ENCODE measurements around the gene SYMPK.
A peak's percentile ranks its signal among the peaks of the same experiment; 100 is the strongest.

The SYMPK gene

DNA sequence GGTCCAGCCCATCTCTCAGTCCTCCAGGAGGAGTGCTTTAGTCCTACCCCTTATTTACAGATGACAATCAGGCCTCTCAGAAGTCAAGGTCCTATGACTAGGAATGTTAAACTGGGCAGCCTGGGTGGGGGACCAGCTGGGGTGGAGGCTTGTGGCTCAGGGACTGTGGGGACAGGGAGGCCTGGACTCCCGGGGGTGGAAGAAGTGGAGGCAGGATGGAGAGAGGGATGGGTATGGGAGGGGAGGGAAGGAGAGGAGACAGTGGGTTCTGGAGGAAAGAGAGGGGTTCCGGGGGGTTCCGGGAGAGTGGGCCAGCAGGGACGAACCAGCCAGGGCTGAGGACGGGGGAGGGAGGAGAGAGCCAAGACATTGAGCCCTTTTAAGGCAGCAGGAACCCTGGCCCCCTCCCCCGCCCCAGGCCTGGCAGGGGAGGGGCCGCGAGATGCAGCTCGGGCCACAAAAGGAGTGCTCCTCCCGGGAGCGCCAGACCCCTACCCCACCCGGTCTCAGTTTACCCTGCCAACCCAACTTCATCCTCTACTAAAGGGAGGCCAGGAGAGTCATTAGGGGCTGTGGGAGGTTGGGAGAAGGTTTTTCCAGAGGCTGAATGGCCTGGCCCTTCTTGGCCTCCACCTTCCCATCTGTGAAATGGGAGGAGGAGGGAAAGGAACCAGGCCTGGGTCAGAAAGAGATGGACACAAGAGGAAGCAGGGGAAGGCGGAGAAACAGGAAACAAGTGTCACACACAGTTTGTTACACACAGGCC is 82.3 kb downstream of the SYMPK start:
- Mint-ChIP-seq H3K27ac (no peak overlapping the region), H3K4me3 (no peak overlapping the region), H3K36me3 (peaks cover 30% of the 10 kb centered on the region), H3K27me3 (peaks cover 34% of the 10 kb centered on the region), H3K9me3 (no peaks in the 10 kb centered on the region), H3K4me1 (peaks cover 28% of the 10 kb centered on the region)
- ATAC-seq = no peak

DNA sequence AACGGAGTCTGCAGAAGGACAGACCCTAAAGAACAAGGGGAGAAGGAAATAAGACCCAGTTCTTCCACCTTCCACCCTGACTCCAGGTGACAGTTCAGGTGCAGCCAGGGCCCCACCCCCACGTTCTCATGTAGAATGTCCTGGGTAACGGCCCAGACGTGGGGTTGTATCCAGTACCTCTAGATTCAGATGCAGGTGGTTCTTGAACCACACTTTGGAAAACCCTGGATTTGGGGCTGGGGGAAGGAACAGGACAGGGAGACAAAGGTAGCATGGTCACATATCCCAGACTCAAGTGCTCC is 82.8 kb downstream of the SYMPK start:
- Mint-ChIP-seq H3K27me3 (peaks cover 34% of the 10 kb centered on the region), H3K27ac (no peak overlapping the region), H3K4me3 (no peak overlapping the region), H3K36me3 (peaks cover 25% of the 10 kb centered on the region), H3K4me1 (peaks cover 28% of the 10 kb centered on the region), H3K9me3 (no peaks in the 10 kb centered on the region)
- ATAC-seq = no peak

DNA sequence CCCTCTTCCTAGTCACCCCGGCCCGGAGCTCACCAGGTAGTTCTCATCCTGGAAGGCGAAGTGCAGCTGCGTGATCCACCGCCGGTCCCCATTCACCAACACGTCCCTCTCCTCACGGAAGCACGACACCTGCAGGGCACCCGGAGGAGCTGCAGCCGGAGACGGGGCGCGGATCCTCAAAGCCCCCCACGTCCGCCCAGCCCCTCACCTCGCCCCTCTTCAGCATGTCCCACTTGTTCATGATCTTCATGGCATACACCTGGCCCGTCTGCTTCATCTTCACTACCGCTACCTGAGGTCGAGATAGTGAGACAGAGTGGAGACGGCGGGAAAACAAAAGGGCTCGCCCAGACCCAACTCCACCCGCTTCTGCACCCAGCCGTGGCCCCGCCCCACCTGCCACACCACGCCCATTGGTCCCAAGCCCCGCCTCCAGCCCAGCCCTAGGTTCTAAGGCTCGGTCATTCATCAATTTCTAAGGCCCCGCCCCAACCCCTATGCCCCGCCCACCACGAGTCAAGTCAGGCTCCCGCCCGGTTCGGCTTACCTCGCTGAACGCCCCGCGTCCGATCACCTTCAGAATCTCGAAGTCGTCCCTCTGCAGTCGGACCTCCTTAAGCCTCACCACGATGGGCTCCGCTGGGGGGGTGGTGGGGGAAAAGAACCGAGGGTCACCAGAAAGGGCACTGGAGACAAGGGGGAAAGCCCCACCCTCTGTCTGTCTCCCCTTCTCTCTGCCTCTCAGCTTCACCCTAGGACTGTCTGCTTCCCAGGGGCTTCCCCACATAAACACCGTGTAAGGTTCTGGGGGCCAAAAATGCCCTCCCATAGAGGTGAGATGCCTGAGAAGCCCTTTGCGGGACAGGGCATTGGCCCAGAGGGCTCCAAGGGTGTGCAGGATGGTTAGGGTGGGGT is 83.5 kb downstream of the SYMPK start:
- Mint-ChIP-seq H3K27ac (peak overlapping the region; percentile 23), H3K36me3 (peaks cover 25% of the 10 kb centered on the region), H3K27me3 (peaks cover 34% of the 10 kb centered on the region)

DNA sequence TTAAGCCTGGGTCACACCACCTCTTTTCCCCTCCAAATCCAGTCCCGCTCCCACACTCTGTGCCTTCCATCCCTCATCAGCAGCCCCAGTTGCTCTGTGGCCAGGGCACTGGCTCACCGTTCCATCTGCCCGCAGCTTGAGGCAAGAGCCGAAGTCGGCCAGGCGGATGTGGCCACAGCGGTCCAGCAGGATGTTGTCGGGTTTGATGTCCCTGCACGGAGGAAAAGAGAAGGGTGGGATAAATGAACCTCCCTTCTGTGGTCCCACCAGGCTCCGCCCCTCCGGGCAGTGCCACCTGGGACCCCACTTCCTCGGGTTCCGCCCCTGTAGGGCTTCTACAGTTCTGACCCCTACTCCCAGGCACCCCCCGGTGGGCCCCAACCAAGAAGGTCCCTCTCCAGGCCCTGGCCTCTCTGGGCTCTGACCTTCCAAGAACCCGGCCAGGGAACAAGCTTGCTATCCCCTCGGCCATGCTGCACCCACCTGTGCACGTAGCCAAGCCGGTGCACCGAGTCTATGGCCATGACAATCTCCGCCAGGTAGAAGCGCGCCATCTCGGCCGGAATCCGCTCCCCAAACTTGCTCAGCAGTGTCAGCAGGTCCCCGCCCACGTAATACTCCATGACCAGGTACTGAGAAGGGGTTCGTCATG is 84.8 kb downstream of the SYMPK start:
- H3K4me3 Mint-ChIP-seq = peak overlapping the region; percentile 31
- H3K36me3 Mint-ChIP-seq = peaks cover 18% of the 10 kb centered on the region
- no peaks in the 10 kb centered on the region for H3K9me3 Mint-ChIP-seq
- H3K27me3 Mint-ChIP-seq = peaks cover 34% of the 10 kb centered on the region
- ATAC-seq = no peak
- H3K4me1 Mint-ChIP-seq = peaks cover 28% of the 10 kb centered on the region
- no peak overlapping the region for H3K27ac Mint-ChIP-seq

More for the DNA sequence above, 83.5 kb downstream of the SYMPK start:
- Mint-ChIP-seq H3K4me3 (peak overlapping the region; percentile 56), H3K9me3 (no peaks in the 10 kb centered on the region), H3K4me1 (peaks cover 28% of the 10 kb centered on the region)
- ATAC-seq = peak; percentile 91

DNA sequence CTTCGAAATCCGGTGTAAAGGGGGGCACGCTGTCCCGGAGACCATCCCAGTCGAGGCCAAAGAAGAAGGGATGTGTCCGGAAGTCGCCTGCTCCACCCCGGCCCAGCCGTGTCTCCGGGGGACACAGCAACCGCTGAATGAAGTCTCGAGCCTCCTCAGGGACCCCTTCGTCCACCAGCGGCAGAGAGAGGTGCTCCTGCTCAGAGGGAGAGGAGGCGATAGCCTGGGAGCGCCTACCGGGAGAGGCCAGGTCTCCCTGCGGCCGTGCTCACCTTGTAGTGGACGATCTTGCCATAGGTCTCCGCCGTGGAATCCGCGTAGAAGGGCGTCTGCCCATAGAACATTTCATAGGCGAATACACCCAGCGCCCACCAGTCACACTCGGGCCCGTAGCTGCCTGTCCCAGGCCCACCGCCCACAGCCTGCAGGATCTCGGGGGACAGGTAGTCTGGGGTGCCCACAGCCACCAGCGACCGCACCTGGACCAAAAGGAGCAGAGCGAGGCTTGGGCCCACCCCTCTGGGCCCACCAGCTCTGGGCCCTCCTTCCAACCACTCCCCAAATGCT is 85.5 kb downstream of the SYMPK start:
- peaks cover 30% of the 10 kb centered on the region for H3K4me1 Mint-ChIP-seq
- peaks cover 34% of the 10 kb centered on the region for H3K27me3 Mint-ChIP-seq
- ATAC-seq = no peak
- peaks cover 18% of the 10 kb centered on the region for H3K36me3 Mint-ChIP-seq
- H3K27ac Mint-ChIP-seq = no peak overlapping the region
- H3K4me3 Mint-ChIP-seq = no peak overlapping the region
- no peaks in the 10 kb centered on the region for H3K9me3 Mint-ChIP-seq

DNA sequence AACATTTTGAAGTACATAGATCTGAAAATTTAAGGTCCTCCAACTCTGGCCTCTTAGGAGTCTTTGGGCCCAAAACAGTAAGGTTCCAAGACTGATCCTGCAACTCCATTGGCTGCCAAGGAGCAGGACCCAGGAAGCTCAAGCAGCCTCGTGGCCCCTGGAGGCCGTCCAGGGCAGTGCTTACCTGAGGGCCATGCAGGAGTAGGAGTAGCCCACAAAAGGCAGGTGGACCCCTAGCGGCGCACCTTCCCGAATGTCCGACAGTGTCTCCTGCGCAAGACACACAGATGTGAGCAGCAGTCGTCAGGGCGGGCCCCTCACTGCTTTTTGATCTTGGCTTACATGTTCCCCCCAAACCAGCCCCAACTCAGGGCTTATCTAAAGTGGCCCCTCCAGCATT is 88.2 kb downstream of the SYMPK start:
- no peaks in the 10 kb centered on the region for H3K9me3 Mint-ChIP-seq
- H3K36me3 Mint-ChIP-seq = peaks cover 18% of the 10 kb centered on the region
- peaks cover 17% of the 10 kb centered on the region for H3K27me3 Mint-ChIP-seq

DNA sequence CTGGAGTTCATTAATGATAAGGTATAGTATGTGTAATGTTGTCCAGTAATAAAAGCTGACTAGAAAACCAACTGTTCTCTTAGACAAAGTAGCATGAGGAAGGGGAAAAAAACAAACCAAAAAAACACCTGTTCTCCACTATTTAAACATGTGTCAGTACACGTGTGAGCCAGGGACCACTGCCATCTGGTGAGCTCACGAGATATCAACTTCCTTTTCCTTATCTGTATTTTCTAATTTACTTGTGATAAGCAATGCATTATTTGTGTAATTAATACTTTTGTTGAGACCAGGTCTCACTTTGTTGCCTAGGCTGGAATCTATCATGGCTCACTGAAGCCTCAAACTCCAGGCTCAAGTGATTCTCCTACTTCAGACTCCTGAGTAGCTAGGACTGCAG is 89.6 kb downstream of the SYMPK start:
- H3K4me3 Mint-ChIP-seq = no peak overlapping the region
- H3K27ac Mint-ChIP-seq = no peak overlapping the region
- H3K36me3 Mint-ChIP-seq = peaks cover 11% of the 10 kb centered on the region
- H3K27me3 Mint-ChIP-seq = peaks cover 3% of the 10 kb centered on the region
- ATAC-seq = no peak
- peaks cover 32% of the 10 kb centered on the region for H3K4me1 Mint-ChIP-seq
- H3K9me3 Mint-ChIP-seq = no peaks in the 10 kb centered on the region

More for the DNA sequence above, 88.2 kb downstream of the SYMPK start:
- Mint-ChIP-seq H3K4me1 (peaks cover 36% of the 10 kb centered on the region), H3K4me3 (no peak overlapping the region), H3K27ac (no peak overlapping the region)
- ATAC-seq = no peak

DNA sequence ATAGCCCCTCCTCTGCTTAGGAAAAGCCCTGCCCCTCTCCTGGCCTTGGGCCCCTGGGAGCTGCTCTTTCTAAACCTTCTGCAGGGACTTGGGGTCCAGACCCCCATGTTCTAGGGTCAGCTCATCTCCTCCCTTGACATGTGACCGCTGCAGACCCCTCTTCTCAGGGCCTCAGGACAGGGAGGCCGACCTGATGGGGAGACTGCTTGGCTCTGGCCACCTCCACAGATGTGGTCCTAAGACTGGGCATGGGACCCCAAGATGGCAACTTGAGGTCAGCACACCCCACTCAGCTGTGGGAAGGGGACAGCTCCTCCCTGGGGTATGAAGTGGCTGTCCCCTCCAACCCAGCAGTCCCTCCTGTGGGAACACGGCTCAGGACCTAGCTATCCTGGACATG is 90.0 kb downstream of the SYMPK start:
- H3K4me1 Mint-ChIP-seq = peaks cover 33% of the 10 kb centered on the region
- H3K36me3 Mint-ChIP-seq = peaks cover 11% of the 10 kb centered on the region
- H3K9me3 Mint-ChIP-seq = no peaks in the 10 kb centered on the region

DNA sequence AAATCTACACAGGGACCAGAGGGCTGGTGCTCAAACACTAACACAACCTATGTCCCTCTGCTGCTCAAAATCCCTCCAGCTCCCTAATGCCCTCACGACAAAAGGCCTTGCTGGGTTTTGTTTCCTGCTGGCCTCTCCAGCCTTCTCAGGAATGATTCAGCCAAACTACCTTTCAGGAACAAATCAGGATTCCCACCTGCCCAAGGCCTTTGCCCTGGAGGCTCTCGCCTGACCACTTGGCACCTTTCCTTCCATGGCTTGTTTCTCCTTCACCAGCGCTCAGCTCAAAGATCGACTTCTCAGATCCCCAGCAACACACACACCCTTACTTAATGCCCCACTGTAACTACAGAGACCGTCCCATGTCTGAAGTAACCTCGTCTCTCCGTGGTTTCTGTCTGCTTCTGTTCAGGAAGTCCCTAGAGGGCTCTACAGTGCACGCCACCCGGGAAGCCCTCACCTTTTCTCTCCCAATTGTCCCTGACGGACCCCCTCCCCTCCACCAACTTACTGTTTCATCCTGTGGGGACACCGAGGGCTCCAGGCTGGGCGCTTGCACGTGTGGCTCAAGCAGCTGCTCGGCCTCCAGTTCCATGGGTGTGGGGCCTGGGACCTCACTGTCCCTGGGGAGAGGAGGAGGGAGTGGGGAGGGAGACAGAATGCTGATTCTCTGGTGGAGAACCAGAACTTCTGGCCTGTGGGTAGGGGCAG is 90.7 kb downstream of the SYMPK start:
- H3K4me3 Mint-ChIP-seq = no peak overlapping the region
- H3K27ac Mint-ChIP-seq = no peak overlapping the region
- no peak for ATAC-seq
- peaks cover 5% of the 10 kb centered on the region for H3K27me3 Mint-ChIP-seq
- H3K4me1 Mint-ChIP-seq = peaks cover 39% of the 10 kb centered on the region
- no peaks in the 10 kb centered on the region for H3K9me3 Mint-ChIP-seq
- H3K36me3 Mint-ChIP-seq = peaks cover 9% of the 10 kb centered on the region

More for the DNA sequence above, 90.0 kb downstream of the SYMPK start:
- Mint-ChIP-seq H3K4me3 (no peak overlapping the region), H3K27me3 (no peaks in the 10 kb centered on the region), H3K27ac (no peak overlapping the region)
- ATAC-seq = no peak

DNA sequence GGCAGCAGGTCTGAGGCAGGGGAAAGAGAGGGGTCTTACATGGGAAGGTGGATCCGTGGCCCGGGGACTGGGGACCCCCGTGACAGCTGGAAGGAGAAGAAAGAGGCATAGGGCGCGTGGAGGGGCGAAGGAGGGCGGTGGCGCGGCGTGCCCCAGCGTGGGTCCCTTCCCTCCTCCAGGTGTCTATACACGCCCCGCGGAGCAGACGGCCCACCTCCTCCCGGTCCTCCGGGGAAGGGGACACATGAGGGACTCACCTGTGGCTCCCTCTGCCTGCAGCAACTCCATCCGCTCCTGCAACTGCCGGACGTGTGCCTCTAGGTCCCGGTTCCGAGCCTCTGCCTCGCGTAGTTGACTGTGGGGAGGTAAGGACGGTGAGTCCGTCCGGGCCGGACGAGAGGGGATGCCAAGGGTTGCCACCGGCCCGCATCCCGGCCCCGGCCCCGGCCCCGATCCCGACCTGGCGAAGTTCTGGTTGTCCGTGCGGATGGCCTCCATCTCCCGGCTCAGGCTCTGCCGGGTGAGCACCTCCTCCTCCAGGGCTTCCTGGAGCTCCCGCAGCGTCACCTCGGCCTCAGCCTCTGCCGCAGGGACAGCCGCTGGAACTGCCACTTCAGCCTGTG is 91.5 kb downstream of the SYMPK start:
- Mint-ChIP-seq H3K9me3 (no peaks in the 10 kb centered on the region), H3K36me3 (peaks cover under 1% of the 10 kb centered on the region), H3K4me1 (peaks cover 42% of the 10 kb centered on the region), H3K4me3 (no peak overlapping the region), H3K27ac (no peak overlapping the region), H3K27me3 (peaks cover 11% of the 10 kb centered on the region)
- ATAC-seq = no peak

DNA sequence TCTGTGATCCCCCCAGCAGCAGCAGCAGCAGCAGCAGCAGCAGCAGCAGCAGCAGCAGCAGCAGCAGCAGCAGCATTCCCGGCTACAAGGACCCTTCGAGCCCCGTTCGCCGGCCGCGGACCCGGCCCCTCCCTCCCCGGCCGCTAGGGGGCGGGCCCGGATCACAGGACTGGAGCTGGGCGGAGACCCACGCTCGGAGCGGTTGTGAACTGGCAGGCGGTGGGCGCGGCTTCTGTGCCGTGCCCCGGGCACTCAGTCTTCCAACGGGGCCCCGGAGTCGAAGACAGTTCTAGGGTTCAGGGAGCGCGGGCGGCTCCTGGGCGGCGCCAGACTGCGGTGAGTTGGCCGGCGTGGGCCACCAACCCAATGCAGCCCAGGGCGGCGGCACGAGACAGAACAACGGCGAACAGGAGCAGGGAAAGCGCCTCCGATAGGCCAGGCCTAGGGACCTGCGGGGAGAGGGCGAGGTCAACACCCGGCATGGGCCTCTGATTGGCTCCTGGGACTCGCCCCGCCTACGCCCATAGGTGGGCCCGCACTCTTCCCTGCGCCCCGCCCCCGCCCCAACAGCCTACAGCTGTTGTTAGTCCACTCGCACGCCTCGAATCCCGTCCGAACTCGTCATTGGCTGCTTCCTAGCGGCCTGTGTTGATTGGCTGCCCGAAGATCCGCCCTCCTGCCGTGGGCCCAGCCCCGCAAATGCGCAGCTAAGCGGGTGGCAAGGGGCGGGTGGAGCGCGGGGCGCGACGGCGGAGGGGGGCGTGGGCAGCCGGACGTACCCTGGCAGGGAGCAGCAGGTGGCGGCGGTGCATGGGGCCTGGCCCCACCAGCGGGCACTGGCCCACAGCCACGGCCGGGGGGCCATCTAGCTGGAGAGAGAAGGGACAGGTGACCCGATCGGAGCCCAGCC is 92.5 kb downstream of the SYMPK start:
- peak overlapping the region; percentile 79 for H3K27ac Mint-ChIP-seq
- H3K27me3 Mint-ChIP-seq = peaks cover 20% of the 10 kb centered on the region
- peak; percentile 82 for ATAC-seq
- no peaks in the 10 kb centered on the region for H3K9me3 Mint-ChIP-seq
- peak overlapping the region; percentile 85 for H3K4me3 Mint-ChIP-seq
- peaks cover 42% of the 10 kb centered on the region for H3K4me1 Mint-ChIP-seq
- no peaks in the 10 kb centered on the region for H3K36me3 Mint-ChIP-seq

DNA sequence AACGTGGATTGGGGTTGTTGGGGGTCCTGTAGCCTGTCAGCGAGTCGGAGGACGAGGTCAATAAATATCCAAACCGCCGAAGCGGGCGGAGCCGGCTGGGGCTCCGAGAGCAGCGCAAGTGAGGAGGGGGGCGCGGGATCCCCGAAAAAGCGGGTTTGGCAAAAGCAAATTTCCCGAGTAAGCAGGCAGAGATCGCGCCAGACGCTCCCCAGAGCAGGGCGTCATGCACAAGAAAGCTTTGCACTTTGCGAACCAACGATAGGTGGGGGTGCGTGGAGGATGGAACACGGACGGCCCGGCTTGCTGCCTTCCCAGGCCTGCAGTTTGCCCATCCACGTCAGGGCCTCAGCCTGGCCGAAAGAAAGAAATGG is 93.1 kb downstream of the SYMPK start:
- H3K4me1 Mint-ChIP-seq = peaks cover 42% of the 10 kb centered on the region
- ATAC-seq = peak; percentile 52
- H3K27me3 Mint-ChIP-seq = peaks cover 27% of the 10 kb centered on the region
- peak overlapping the region; percentile 85 for H3K4me3 Mint-ChIP-seq
- peak overlapping the region; percentile 79 for H3K27ac Mint-ChIP-seq
- H3K9me3 Mint-ChIP-seq = no peaks in the 10 kb centered on the region
- H3K36me3 Mint-ChIP-seq = no peaks in the 10 kb centered on the region

DNA sequence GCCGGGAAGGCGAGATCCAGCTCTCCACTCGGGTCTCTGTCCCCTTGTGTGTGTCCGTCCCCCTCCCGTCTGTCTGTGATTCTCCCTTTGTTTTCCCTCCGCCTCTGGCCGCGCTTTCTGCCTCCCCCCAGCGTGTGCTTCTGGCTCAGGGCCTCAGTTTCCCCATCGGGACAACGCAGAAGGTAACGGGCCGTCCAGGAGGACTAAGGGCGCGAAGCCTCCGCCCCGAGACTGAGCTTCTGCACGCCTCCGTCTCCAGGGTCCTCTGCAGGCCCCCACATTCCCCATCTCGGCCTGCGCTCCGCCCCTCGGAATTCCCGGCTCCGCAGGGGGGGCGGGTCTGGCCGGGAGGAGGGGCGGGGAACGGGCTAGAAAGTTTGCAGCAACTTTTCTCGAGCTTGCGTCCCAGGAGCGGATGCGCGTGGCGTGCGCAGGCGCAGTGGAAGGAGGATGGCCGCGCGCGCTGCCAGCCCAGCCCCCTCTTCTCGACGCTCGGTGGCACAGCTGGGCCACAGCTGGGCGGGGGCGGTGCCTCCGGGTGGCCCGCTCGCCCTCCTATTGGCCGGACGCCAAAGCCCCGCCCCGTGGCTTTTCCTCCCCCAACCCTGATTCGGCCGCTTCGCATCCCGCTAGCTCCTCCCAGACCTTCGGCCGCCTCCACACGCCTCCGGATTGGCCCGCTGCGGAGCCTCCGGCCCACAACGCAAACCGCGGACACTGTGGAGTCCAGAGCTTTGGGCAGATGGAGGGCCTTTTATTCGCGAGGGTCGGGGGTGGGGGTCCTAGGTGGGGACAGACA is 93.8 kb downstream of the SYMPK start, which contains the start of gene SIX5:
TSS of gene SIX5 (minus strand) at position 269 of the 799 bp plus-strand sequence. CDS start 408 bp downstream, outside the sequence.
- peak within 1 kb of the TSS; percentile 85 for H3K4me3 Mint-ChIP-seq
- no peaks in the 10 kb centered on the region for H3K36me3 Mint-ChIP-seq
- H3K4me1 Mint-ChIP-seq = peaks cover 42% of the 10 kb centered on the region
- no peaks in the 10 kb centered on the region for H3K9me3 Mint-ChIP-seq
- H3K27ac Mint-ChIP-seq = peak within 1 kb of the TSS; percentile 79
- peak; percentile 87 for ATAC-seq
- peaks cover 33% of the 10 kb centered on the region for H3K27me3 Mint-ChIP-seq

Measured in stimulated activated memory B cell treated with anti-CD40 and anti-IgM and Interleukin-4, amounts not matched to agents 10 μg/mL and 1 μg/mL and 100 μg/mL, for 72 hours (primary cell).